Lung (tissue), 12 donors: ENCODE data around the gene FUT8. TPM values are rescaled to one million over a fixed set of nuclear protein-coding genes. Genes with fewer than 3 reads are reported as not detected.

ENCODE experiments used
- ATAC-seq: fragments of 200-7000 bp; cut with Tn5 transposase; one replicate; pipeline ENCODE4 v1.9.1; 2020; ENCODE audit warnings: moderate number of reproducible peaks; ENCODE audit not compliant: insufficient read depth, low FRiP score
- DNase-seq, 3 donors: peaks; one replicate each; pipeline ENCODE4 v3.0.0-alpha.2; 2013 to 2017
- H3K27ac ChIP-seq, 2 donors: one replicate each; pipeline ENCODE4 v1.5.1; 2013; ENCODE audit warnings: mild to moderate bottlenecking in 2 of 2, moderate library complexity in 2 of 2, control low read depth in 1 of 2, inconsistent platforms in 1 of 2, low read depth in 1 of 2, low read length in 1 of 2
- H3K27me3 ChIP-seq, 3 donors: one replicate each; pipeline ENCODE4 v1.5.1; 2013; ENCODE audit warnings: low read length in 2 of 3; ENCODE audit not compliant: control insufficient read depth in 3 of 3, insufficient read depth in 3 of 3
- H3K36me3 ChIP-seq, 4 donors: one replicate each; pipeline ENCODE4 v1.5.1; 2013; ENCODE audit warnings: low read length in 4 of 4, mild to moderate bottlenecking in 1 of 4, moderate library complexity in 1 of 4; ENCODE audit not compliant: control insufficient read depth in 4 of 4, insufficient read depth in 4 of 4
- H3K4me1 ChIP-seq, 5 donors: one replicate each; pipeline ENCODE4 v1.5.1; 2013; ENCODE audit warnings: low read length in 5 of 5, mild to moderate bottlenecking in 2 of 5, moderate library complexity in 1 of 5; ENCODE audit not compliant: control insufficient read depth in 5 of 5, insufficient read depth in 5 of 5
- H3K4me3 ChIP-seq: one replicate; pipeline ENCODE4 v1.5.1; 2013; ENCODE audit warnings: mild to moderate bottlenecking, control low read depth, moderate library complexity
- H3K9ac ChIP-seq, 2 donors: one replicate each; pipeline ENCODE4 v1.5.1; 2013; ENCODE audit warnings: low read length in 2 of 2, control low read depth in 1 of 2; ENCODE audit not compliant: insufficient read depth in 1 of 2
- H3K9me3 ChIP-seq, 4 donors: one replicate each; pipeline ENCODE4 v1.5.1; 2013; ENCODE audit warnings: low read length in 3 of 4, mild to moderate bottlenecking in 1 of 4, moderate library complexity in 1 of 4; ENCODE audit not compliant: control insufficient read depth in 4 of 4, insufficient read depth in 3 of 4
- CTCF ChIP-seq: IDR thresholded peaks from 2 replicates; pipeline ENCODE4 v1.5.1; 2012; ENCODE audit warnings: mild to moderate bottlenecking; ENCODE audit errors: control extremely low read depth, extremely low read depth
- WGBS, 2 donors: extraction: QIAGEN DNeasy Blood & Tissue Kit; methylation state at CpG; one replicate each; pipeline ENCODE4 v1.1.7; 2013; 5-methylcytosine and 5-hydroxymethylcytosine counted together
- polyA plus RNA-seq, 2 donors: library from polyadenylated mRNA; stranded (reverse); fragments of 200-250 nt; gene quantifications; one replicate each; pipeline ENCODE4 v1.2.1, GENCODE V29; 2013
- total RNA-seq, 2 donors: library from RNA; depleted of rRNA in 1 of 2; stranded (reverse); fragments of >200 nt in 1 of 2; gene quantifications; one replicate each; pipeline ENCODE4 v1.2.1, GENCODE V29; 2014 to 2021
- donor health status: control.
- donor health status: control.
- donor health status: Bipolar disorder and iron deficiency.
- donor health status: healthy.
- donor health status: DM: yes; HTN: yes; CAD: no.

Gene FUT8
- total and polyA plus RNA-seq, 4 donors, result 9.9 to 98.5 (median 25.8) TPM

DNA sequence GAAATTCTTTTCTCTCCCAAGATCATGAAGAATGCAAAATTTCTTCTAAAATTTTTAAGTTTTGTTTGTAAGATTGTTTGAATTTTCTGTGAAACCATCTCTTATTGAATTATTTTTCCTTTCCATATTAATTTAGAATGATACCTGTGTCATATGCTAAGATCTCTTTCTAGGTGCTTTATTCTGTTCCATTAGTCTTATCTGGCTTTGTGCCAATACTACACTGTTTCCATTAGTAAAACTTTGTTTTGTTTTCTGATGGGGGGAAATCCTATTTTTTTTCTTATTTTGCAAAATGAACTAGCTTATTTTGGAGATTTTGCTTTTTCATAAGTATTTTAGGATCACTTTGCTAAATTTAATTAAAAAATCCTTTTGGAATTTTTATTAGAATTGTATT, 193.9 kb downstream of the FUT8 start:
- no peak for DNase-seq
- no peak for ATAC-seq
- Histone ChIP-seq H3K9me3 (no peaks in the 10 kb centered on the region), H3K4me3 (no peak overlapping the region), H3K36me3 (no peaks in the 10 kb centered on the region), H3K27ac (no peak overlapping the region), H3K9ac (no peak overlapping the region), H3K4me1 (no peaks in the 10 kb centered on the region), H3K27me3 (no peaks in the 10 kb centered on the region)
- TF ChIP-seq CTCF, result no peak

DNA sequence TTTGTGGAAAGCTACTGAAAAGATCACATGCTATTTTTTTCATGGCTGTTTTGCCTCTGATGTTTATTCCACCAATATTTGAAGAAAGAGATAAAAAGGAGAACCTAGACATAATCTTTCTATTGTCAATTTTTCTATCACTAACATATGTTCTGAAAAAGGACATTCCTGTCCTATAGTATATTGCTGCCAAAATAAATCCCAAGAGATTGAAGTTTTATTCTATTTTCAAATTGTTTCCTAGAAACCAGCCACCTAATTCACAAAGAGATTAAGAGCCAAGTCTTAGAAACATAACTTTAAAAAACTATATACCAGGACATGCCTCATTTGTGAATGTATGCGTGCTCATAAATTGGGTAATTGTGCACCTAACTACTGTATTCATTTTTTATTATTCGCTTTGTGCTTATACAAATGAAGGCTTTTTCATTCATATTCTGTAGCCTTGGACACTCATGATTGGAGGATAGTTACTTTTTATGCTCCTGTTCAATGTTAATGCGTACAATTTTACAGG, 200.7 kb downstream of the FUT8 start:
- Histone ChIP-seq H3K9me3 (no peaks in the 10 kb centered on the region), H3K27ac (no peak overlapping the region), H3K36me3 (no peaks in the 10 kb centered on the region), H3K4me3 (no peak overlapping the region), H3K4me1 (no peaks in the 10 kb centered on the region), H3K27me3 (no peaks in the 10 kb centered on the region), H3K9ac (no peak overlapping the region)
- TF ChIP-seq CTCF, result no peak
- no peak for DNase-seq
- ATAC-seq, result no peak
- 96 to 97% methylated on average over 3 of the region's 3 CpGs for WGBS, 2 donors

DNA sequence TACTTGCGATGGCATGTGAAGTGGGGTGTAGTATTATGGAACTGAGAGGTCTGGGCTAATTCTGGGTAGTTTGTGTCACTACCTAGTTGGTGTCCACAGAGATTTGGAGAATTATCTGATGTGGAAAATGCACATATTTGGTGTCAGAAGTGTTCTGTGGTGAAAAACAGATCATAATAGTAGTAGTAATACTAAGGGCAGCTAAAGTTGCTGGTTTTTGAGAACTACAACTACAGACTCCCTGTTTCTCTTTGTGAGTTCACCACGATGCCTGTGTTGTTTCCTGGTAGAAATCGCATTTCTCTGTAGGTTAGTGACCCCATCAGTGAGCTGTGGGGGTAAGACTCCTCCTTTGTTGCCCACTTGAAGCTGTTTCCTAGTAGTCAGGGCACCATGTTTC, 206.5 kb downstream of the FUT8 start:
- no peaks in the 10 kb centered on the region for H3K27me3 ChIP-seq
- no peaks in the 10 kb centered on the region for H3K36me3 ChIP-seq
- WGBS, 2 donors, result 93 to 96% methylated on average over 3 of the region's 3 CpGs
- no peaks in the 10 kb centered on the region for H3K4me1 ChIP-seq
- TF ChIP-seq CTCF, result no peak
- no peak for DNase-seq
- no peak overlapping the region for H3K4me3 ChIP-seq
- no peak overlapping the region for H3K9ac ChIP-seq
- H3K27ac ChIP-seq, result no peak overlapping the region
- H3K9me3 ChIP-seq, result no peaks in the 10 kb centered on the region
- no peak for ATAC-seq

DNA sequence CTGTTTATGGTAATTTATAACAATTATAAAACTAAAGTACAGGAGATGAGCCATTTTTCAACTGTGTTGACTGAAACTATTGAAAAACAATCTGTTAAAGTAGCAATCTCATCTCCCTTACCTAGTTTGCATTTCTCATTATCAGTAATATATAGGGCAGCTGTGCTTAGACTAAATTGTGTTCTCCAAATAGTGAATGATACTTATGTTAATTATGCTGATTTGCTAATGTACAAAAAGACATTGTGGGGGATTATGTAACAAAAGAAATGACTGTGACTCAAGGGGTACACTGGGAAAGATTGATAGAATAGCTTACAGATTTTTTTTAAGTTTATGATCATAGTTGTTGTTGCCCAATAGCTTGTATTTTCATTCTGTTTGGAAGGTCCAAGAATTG, 207.7 kb downstream of the FUT8 start:
- no peak for ATAC-seq
- H3K4me3 ChIP-seq, result no peak overlapping the region
- no peaks in the 10 kb centered on the region for H3K4me1 ChIP-seq
- no peaks in the 10 kb centered on the region for H3K9me3 ChIP-seq
- DNase-seq, result no peak
- H3K9ac ChIP-seq, result no peak overlapping the region
- H3K27me3 ChIP-seq, result no peaks in the 10 kb centered on the region
- no peak overlapping the region for H3K27ac ChIP-seq
- no peaks in the 10 kb centered on the region for H3K36me3 ChIP-seq
- TF ChIP-seq CTCF, result no peak
